ENCODE data around the gene AMBRA1. TPM values are rescaled to one million over a fixed set of nuclear protein-coding genes. Genes with fewer than 3 reads are reported as not detected.

The AMBRA1 gene
- total RNA-seq, 1 experiment from 2014 or later, result 15.8 TPM

- TF ChIP-seq CTCF (conservative IDR thresholded peaks at IDR 0.05; ENCODE audit: low read depth, low read length) (no peak), EZH2 (IDR thresholded peaks at IDR 0.05; ENCODE audit: low read length, unreplicated experiment) (no peak), EZH2phosphoT487 (IDR thresholded peaks at IDR 0.05; ENCODE audit: borderline replicate concordance, low read length) (no peak)
- ChIA-PET POLR2A (ENCODE audit: unreplicated experiment) (no interaction called here), CTCF (no interaction called here)
- H4K20me1 ChIP-seq (ENCODE audit: low read length), result no peaks in the 10 kb centered on the region
- H3K9me3 ChIP-seq (ENCODE audit: low read length), result no peaks in the 10 kb centered on the region
- peak overlapping the region; percentile 67 for H3K9ac ChIP-seq (ENCODE audit: low read length)
- no peaks in the 10 kb centered on the region for H3K79me2 ChIP-seq (ENCODE audit: low read length)
- DNase-seq (no peak), ATAC-seq (peak; percentile 12)
- H3K4me3 ChIP-seq (ENCODE audit: low read length), result peak overlapping the region; percentile 79
- H3K4me2 ChIP-seq (ENCODE audit: low read length), result peak overlapping the region; percentile 93
- no peaks in the 10 kb centered on the region for H3F3A ChIP-seq (ENCODE audit: low read length, unreplicated experiment)
- peak overlapping the region; percentile 73 for H2AFZ ChIP-seq (ENCODE audit: low read length)
- H3K4me1 ChIP-seq (ENCODE audit: insufficient read depth, low read length), result peaks cover 8% of the 10 kb centered on the region; the same call in 1 of the 2 replicates
- no peak overlapping the region for H3K27ac ChIP-seq (ENCODE audit: low read length)
- H3K9me2 ChIP-seq (replicated peaks; ENCODE audit: low read length), result no peaks in the 10 kb centered on the region
- BruUV-seq (replicated peaks), result TSS peak; percentile 47
- intact Hi-C loops (cut with micrococcal nuclease), result no loop called here
- no peaks in the 10 kb centered on the region; the same call in 1 of the 2 replicates for H3K36me3 ChIP-seq (ENCODE audit: low read depth, low read length)
- H3K27me3 ChIP-seq (ENCODE audit: low read length), result no peaks in the 10 kb centered on the region
Measured at GRCh38 chr11:46381819-46382645, 211.8 kb downstream of the AMBRA1 start.

- DNase-seq, result no peak
- no TSS peak for BruUV-seq (replicated peaks)
- no peaks in the 10 kb centered on the region for H3K27me3 ChIP-seq (ENCODE audit: low read length)
- H4K20me1 ChIP-seq (ENCODE audit: low read length), result no peaks in the 10 kb centered on the region
- H3K4me2 ChIP-seq (ENCODE audit: low read length), result peak within 1 kb of the TSS; percentile 99
- peaks cover 5% of the 10 kb centered on the region; the same call in 1 of the 2 replicates for H3K4me1 ChIP-seq (ENCODE audit: insufficient read depth, low read length)
- H3K27ac ChIP-seq (ENCODE audit: low read length), result no peak within 1 kb of the TSS
- H2AFZ ChIP-seq (ENCODE audit: low read length), result peak within 1 kb of the TSS; percentile 77
- H3K36me3 ChIP-seq (ENCODE audit: low read depth, low read length), result no peaks in the 10 kb centered on the region; the same call in 1 of the 2 replicates
- CTCF ChIA-PET, result no interaction called here
- H3K79me2 ChIP-seq (ENCODE audit: low read length), result no peaks in the 10 kb centered on the region
- peak within 1 kb of the TSS; percentile 67 for H3K9ac ChIP-seq (ENCODE audit: low read length)
- TF ChIP-seq EZH2phosphoT487 (IDR thresholded peaks at IDR 0.05; ENCODE audit: borderline replicate concordance, low read length), result no peak
- no peak for TF ChIP-seq EZH2 (IDR thresholded peaks at IDR 0.05; ENCODE audit: low read length, unreplicated experiment)
- TF ChIP-seq CTCF (conservative IDR thresholded peaks at IDR 0.05; ENCODE audit: low read depth, low read length), result no peak
- no peaks in the 10 kb centered on the region for H3K9me3 ChIP-seq (ENCODE audit: low read length)
- intact Hi-C loops (cut with micrococcal nuclease), result no loop called here
- no peaks in the 10 kb centered on the region for H3K9me2 ChIP-seq (replicated peaks; ENCODE audit: low read length)
- ATAC-seq, result peak; percentile 27
- peak within 1 kb of the TSS; percentile 81 for H3K4me3 ChIP-seq (ENCODE audit: low read length)
- H3F3A ChIP-seq (ENCODE audit: low read length, unreplicated experiment), result no peaks in the 10 kb centered on the region
- POLR2A ChIA-PET (ENCODE audit: unreplicated experiment), result no interaction called here
Measured at GRCh38 chr11:46381048-46381818, 212.6 kb downstream of the AMBRA1 start, which contains the start of gene MDK. MDK (plus strand) TSS chr11:46381669; CDS start chr11:46382058, 389 bp downstream.
